CD4-positive, alpha-beta T cell treated with Interleukin-21 for 1 hour (primary cell): ENCODE measurements around the gene KLK11.

ENCODE experiments used
- DNase-seq: peaks from one replicate; pipeline ENCODE4 v3.0.0-alpha.2; 2020

The KLK11 gene

DNA sequence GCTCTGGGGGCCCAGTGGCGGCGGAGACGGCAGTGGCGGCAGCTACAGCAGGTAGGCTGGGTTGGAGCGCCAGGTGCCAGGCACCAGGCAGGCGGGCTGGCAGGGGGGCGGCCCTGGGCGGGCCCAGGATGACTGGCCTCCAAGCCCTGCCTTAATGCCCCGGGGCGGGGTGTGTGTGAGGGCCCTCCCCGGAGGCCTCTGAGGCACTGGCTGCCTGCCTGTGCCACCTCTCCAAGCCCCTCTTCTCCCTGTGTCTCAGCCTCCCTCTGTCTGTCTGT, at the start of gene KLK11:
Gene KLK11 (minus strand): TSS at position 63 of the 278 bp plus-strand sequence. CDS start 985 bp downstream, outside the sequence.
- no peak for DNase-seq

- no peak for DNase-seq
Observed at GRCh38 chr19:51075998-51076397, 49.6 kb upstream of the KLK11 start.

GRCh38 chr19:51071095-51071405, 44.6 kb upstream of the KLK11 start:
- DNase-seq = no peak

- DNase-seq = no peak
Observed at GRCh38 chr19:51070334-51071094, 44.1 kb upstream of the KLK11 start.

DNA sequence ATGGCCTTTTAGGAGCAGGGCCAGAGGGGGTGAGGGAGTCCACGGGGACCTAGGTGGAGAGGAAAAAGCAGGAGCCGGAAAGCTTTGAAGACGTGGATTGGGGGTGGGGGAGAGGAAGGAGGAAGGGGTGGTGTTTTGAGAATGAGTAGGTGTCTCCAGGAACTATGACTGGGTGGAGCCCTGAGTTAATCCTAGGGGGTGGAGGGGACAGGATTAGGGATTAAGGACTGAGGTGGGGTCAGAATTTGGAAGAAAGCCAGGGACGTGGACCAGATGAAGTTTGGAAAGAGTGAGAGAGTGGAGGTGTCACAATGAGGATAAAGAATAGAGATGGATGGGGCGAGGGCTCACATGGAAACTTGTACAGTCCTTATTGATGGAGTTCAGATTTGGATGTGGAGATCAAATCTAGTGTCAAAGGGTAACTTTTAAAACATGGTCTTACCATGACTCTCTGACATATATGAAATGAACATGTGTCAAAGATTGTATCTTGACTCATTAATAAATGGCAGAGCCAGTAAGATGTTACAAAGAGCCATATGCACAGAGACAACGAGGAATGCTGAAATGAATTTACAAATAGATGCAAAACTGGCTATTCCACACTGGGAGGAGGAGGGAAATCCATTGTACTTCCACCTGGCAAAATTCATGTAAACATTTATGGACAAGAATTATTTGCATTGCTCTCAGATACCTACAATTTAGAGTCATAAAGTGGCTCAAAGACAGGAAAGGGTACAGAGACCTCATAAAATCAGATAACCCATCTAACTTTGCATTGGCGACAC, 40.2 kb upstream of the KLK11 start:
- DNase-seq = no peak

- no peak for DNase-seq
Observed at GRCh38 chr19:51065221-51065960, 39.0 kb upstream of the KLK11 start.

DNA sequence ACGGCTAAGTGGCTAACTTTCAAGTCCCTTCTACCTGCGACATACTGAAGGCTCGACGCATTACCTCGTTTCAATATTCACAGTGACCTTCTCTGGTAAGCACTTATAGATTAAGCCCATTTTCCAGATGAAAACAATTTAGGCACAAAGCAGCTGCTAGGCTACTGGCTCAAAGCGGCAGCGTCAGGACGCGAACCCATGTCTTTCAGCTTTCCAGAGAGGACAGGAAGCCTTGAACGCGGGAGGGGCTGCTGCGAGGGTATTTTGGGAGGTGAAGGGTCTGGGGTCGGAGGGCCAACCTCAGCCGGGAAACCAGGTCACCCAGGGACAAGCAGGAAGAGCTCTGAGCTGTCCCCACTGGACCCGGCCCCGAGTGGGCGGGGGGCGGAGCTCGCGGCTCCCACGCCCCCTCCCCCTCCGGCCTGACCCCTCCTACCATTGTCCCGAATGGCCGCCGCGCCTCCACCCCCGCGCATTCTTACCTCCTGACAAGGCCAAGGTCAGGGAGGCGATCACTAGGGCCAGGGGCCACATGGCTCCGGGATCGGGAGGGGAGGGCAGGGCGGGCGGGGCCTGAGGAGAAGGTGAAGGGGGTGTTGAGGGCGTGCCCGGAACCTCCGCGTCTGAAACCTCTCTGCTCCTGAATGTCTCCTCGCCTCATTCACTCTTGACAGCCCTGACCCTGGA, 38.3 kb upstream of the KLK11 start, which contains the start of gene KLK13:
Gene KLK13 (minus strand): TSS at position 559 of the 687 bp plus-strand sequence. CDS start 25 bp downstream, at position 534.
- no peak for DNase-seq

- no peak for DNase-seq
Observed at GRCh38 chr19:51063664-51064063, 37.2 kb upstream of the KLK11 start.

- no peak for DNase-seq
Observed at GRCh38 chr19:51060973-51061372, 34.6 kb upstream of the KLK11 start.

DNA sequence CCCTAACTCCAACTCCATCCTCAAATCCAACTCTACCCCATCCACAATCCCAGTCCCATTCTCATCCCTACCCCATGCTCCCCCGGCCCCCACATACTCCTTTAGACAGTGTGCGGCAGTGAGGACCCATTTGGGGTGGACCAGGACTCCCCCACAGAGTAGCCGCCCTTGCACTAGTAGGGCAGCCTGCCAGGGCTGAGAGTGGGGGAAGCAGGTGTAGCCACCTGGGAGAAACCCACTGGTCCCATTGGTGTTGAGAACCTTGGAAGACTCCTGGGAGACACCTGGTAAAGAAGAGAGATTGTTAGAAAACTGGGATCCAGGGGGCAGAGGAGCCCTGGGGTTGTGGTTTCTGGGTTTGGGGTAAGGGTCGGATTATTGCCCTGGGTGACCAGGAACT, 33.9 kb upstream of the KLK11 start:
- no peak for DNase-seq

- DNase-seq = no peak
Observed at GRCh38 chr19:51059715-51060114, 33.3 kb upstream of the KLK11 start.

- no peak for DNase-seq
Observed at GRCh38 chr19:51055866-51056265, 29.4 kb upstream of the KLK11 start.

GRCh38 chr19:51047031-51047335, 20.6 kb upstream of the KLK11 start:
- DNase-seq = no peak

DNA sequence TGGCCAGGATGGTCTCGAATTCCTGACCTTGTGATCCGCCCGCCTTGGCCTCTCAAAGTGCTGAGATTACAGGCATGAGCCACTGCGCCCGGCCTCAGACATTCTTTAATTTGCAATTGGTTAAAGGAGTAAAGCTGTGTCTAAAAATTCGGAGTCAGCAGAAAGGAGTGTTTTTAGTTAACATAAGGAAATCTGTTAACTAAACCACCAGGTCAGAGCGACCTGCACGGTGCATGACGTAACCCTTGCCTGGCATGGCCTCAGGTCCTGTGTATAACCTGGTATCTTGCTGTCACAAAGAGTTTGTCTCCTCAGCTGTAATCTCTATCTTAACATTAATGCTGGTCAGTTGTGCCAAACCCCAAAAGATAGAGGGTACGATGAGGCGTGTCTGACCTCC, 17.9 kb upstream of the KLK11 start:
- DNase-seq = no peak

DNA sequence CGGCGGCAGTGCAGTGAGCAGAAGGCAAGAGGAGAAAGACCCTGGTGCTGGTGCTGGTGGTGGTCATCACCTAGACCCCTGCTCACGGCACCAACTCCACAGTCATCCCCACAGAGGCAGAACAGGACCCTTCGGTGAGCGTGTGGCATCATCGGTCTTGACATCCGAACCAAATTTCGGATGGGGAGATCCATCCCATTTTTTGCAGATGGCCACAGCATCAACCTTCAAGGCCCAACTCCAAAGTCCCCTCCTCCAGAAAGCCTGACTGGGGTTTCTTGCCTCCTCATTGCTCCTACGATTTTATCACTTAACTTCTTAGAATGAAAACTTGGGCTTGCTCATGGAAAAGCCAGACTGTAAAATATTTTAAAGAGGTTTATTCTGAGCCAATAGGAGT, 17.1 kb upstream of the KLK11 start:
- DNase-seq = no peak

DNA sequence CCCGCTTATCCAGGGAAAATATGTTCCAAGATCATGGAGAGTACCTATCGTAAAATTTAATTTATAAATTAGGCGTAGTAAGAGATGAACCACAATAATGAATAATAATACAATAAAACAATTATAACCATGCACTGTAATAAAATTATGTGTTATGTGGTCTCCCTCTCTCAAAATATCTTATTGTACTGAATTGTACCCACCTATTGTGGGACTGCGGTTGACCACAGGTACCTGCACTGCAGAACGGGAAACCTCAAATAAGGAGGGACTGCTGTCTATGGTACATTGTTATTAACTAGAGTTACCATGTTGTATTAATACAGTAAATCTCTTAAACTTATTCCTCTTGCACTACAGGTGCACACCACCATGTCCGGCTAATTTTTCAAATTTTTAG, 13.7 kb upstream of the KLK11 start:
- no peak for DNase-seq

DNA sequence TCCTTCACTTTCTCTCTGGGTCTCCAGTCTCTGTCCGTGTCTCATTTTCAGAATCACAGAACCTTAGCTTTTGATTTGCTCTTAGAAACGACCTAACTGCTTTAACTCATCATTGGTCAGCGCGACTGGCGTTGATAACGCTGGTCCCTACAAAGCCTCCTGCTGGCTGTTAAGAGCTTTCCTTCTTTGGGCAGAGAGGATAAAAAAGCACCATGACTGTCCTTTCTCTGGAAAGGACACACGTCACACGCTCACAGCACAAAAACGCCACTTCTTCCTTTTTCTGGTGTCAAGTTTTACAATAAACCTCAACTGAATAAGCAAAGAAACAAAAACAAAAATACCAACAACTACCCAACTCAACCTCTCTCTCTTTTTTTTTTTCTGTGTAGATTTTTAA, 10.1 kb upstream of the KLK11 start:
- DNase-seq = no peak

GRCh38 chr19:51034704-51035103, 8.3 kb upstream of the KLK11 start, which contains the start of gene KLK12:
TSS of gene KLK12 (minus strand) at chr19:51035002. CDS start at chr19:51034621, 381 bp downstream.
- DNase-seq = no peak

DNA sequence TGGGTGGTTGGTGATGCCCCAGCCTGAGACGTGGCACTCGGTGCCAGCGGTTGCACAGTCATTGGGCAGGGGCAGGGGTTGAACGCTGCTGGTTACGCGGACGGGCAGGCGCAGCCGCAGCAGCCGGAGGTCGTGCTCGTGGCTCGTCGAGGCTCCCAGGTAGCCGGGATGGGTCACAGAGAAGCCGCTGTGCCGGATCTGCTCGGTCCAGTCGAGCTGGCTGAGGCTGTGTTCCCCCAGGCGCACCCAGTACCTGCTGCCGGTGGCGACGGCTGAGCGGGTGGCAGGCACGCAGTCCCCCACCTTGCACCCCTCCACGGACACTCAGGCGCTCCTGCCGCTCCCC, 5.4 kb upstream of the KLK11 start:
- DNase-seq = no peak

DNA sequence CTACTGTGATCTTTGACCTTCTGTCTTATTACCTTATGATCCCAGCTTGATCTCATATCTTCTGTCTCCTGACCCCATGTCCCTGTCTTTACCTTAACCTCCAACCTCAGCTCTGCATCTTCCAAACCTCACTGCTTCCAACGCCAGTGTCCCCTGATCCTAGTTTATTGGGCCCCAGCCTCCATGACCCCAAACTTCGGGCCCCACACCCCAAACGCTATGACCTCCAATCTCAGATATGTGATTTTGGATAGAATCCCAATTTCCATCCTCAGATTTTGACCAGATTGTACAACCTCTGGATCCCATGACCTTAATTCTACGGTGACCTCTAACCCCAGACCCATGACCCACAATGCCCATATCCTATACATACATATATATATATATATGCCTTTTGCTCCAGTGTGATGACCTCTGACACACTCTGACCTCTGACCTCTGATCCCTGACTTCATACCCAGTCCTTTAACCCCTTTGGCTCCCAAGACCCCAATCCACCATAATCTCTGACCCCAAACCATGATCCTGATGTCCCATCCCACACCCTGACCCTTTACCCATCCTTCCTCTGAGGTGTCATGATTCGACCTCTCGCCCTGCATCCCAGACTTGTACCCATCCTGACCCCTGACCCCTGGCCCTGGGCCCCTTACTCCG, 4.9 kb upstream of the KLK11 start:
- no peak for DNase-seq

DNA sequence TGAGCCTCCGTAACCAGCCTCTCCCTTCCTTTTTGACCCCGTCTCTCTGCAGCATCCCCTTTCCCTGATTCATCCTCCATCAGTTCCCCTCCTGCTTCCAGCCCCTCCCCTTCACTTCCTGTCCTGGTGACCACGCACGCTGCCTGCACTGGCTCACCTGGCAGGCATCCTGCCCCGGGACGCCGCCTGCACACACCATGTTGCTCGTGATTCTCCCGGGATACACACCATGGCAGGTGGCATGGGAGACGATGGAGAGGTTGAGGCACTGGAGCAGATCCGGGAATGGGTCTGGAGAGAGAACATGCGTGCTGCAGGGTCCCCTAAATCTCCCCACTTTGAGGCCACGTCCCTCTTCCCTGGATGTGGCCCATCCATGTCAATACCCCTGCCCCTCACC, 4.2 kb upstream of the KLK11 start:
- DNase-seq = no peak

DNA sequence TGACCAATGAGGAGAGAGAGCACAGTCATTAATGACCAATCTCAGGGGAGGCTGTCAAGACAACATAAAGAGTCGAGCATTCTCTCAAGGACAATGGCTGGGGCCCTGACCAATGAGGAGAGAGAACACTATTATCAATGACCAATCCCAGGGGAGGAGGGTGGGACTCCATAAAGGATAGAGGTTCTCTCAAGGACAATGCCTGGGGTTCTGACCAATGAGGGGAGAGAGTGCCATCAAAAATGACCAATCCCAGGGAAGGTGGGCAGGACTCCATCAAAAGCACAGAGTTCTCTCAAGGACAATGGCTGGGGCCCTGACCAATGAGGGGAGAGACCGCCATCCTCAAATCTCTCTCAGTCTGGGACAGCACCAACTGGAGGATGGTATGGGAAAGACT, 3.3 kb upstream of the KLK11 start:
- DNase-seq = no peak

DNA sequence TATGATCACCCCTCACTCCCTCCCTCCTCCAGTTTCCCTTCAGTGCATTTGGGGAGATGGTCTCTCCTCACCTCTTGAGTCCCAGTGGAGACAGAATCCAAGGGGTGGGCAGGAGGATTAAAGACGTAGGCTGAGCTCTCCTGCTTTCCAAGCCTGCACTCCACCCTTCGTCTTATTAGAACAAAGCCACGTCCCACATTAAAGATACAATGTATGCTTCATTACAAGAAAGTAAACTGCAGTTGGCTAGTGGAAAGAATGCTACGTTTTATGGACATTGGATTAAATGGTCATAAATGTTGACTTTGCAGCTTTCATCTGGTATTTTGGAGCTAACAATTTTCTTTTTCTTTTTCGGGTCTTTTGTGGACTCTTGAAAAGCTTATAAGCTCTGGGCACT, 1.5 kb upstream of the KLK11 start:
- DNase-seq = no peak
